Naive thymus-derived CD4-positive, alpha-beta T cell (primary cell): Measurements from ENCODE around the gene ASCC3. TPM values are rescaled to one million over a fixed set of nuclear protein-coding genes. Genes with fewer than 3 reads are reported as not detected.

Source experiments
- ATAC-seq: fragments of 150-1000 bp; cut with Tn5 transposase; 2 replicates; pipeline ENCODE4 v1.10.0; 2021; ENCODE audit warnings: mild to moderate bottlenecking, moderate library complexity
- CTCF ChIA-PET: fragments of 350-600 bp; sonication (Branson Sonifier 250); formaldehyde crosslinking; loops from one replicate; lab custom pipeline; 2021; ENCODE audit warnings: antibody characterized with exemption; lab: Charles Lee
- POLR2A ChIA-PET: fragments of 350-600 bp; sonication (Branson Sonifier 250); formaldehyde crosslinking; loops from one replicate; lab custom pipeline; 2021; ENCODE audit warnings: antibody characterized with exemption, inconsistent platforms; lab: Charles Lee
- DNase-seq, 9 donors: peaks; one replicate each; pipeline versions ENCODE4 v3.0.0 to v3.0.0-alpha.2; 2020 to 2022; ENCODE audit warnings: mixed read lengths in 1 of 9
- H3K27ac ChIP-seq: one replicate; pipeline ENCODE4 v1.7.0; 2013; ENCODE audit warnings: mild to moderate bottlenecking, low read depth, low read length, moderate library complexity
- H3K27me3 ChIP-seq, 2 donors: one replicate each; pipeline ENCODE4 v1.7.0; 2013; ENCODE audit warnings: low read length in 2 of 2, mild to moderate bottlenecking in 2 of 2, moderate library complexity in 2 of 2; ENCODE audit not compliant: control insufficient read depth in 2 of 2, insufficient read depth in 2 of 2
- H3K36me3 ChIP-seq, 3 experiments: 1 replicate in 2 of 3; 2 replicates in 1 of 3; pipeline ENCODE4 v1.7.0; 2013; ENCODE audit warnings: low read length in 3 of 3, mild to moderate bottlenecking in 3 of 3, moderate library complexity in 1 of 3; ENCODE audit not compliant: insufficient read depth in 3 of 3, control insufficient read depth in 2 of 3
- H3K4me1 ChIP-seq, 2 donors: one replicate each; pipeline ENCODE4 v1.7.0; 2013; ENCODE audit warnings: low read length in 2 of 2, mild to moderate bottlenecking in 2 of 2, moderate library complexity in 1 of 2; ENCODE audit not compliant: control insufficient read depth in 2 of 2, insufficient read depth in 2 of 2
- H3K4me3 ChIP-seq: 2 replicates; pipeline ENCODE4 v1.7.0; 2013; ENCODE audit warnings: mild to moderate bottlenecking, low read length
- H3K9me3 ChIP-seq, 3 experiments: 1 replicate in 2 of 3; 2 replicates in 1 of 3; pipeline ENCODE4 v1.7.0; 2013; ENCODE audit warnings: low read length in 3 of 3; ENCODE audit not compliant: control insufficient read depth in 2 of 3
- H3K27ac Mint-ChIP-seq, 9 donors: one replicate each; pipeline ENCODE4 v1.8.0; 2020 to 2022; ENCODE audit warnings: mixed read lengths in 9 of 9, mild to moderate bottlenecking in 8 of 9, moderate library complexity in 5 of 9, inconsistent platforms in 2 of 9
- H3K27me3 Mint-ChIP-seq, 5 donors: one replicate each; pipeline ENCODE4 v1.8.0; 2021 to 2022; ENCODE audit warnings: mixed read lengths in 5 of 5, mild to moderate bottlenecking in 1 of 5
- H3K36me3 Mint-ChIP-seq, 5 donors: one replicate each; pipeline ENCODE4 v1.8.0; 2020 to 2022; ENCODE audit warnings: mixed read lengths in 5 of 5, mild to moderate bottlenecking in 3 of 5, inconsistent platforms in 1 of 5
- H3K4me1 Mint-ChIP-seq, 7 donors: one replicate each; pipeline ENCODE4 v1.8.0; 2020 to 2022; ENCODE audit warnings: mixed read lengths in 7 of 7, mild to moderate bottlenecking in 3 of 7, inconsistent platforms in 1 of 7
- H3K4me3 Mint-ChIP-seq, 10 donors: one replicate each; pipeline ENCODE4 v1.8.0; 2020 to 2022; ENCODE audit warnings: mild to moderate bottlenecking in 10 of 10, mixed read lengths in 10 of 10, moderate library complexity in 6 of 10, inconsistent platforms in 2 of 10
- H3K9me3 Mint-ChIP-seq, 11 donors: one replicate each; pipeline ENCODE4 v1.8.0; 2020 to 2022; ENCODE audit warnings: mixed read lengths in 11 of 11, mild to moderate bottlenecking in 4 of 11, inconsistent platforms in 1 of 11, moderate library complexity in 1 of 11
- intact Hi-C, 2 donors: fragments of 100-400 bp; cut with micrococcal nuclease; formaldehyde crosslinking; loops; one replicate each; pipeline ENCODE4 v1.15.1; 2023
- polyA plus RNA-seq, 2 donors: library from polyadenylated mRNA; unstranded; fragments of 300-500 nt; fragmentation: Illumina TruSeq; gene quantifications; one replicate each; pipeline ENCODE4 v1.2.3, GENCODE V29; 2021
- total RNA-seq, 6 experiments: library from RNA in 5 of 6; stranded (reverse) in 5 of 6; gene quantifications; 1 replicate in 5 of 6; 2 replicates in 1 of 6; pipeline ENCODE4 v1.2.3 and lab custom pipeline; 2021 to 2026

Gene ASCC3
- total and polyA plus RNA-seq, 7 experiments from 2014 or later: 19.6 to 73.8 (median 41.6) TPM

- CTCF ChIA-PET: no interaction called here
- no peaks in the 10 kb centered on the region for H3K27me3 ChIP-seq
- no peaks in the 10 kb centered on the region for H3K9me3 ChIP-seq
- ATAC-seq: no peak
- H3K4me1 ChIP-seq: no peaks in the 10 kb centered on the region
- no peak overlapping the region for H3K4me3 Mint-ChIP-seq
- DNase-seq: no peak
- peaks cover 4 to 35% (median 33%) of the 10 kb centered on the region in 5 donors for H3K36me3 Mint-ChIP-seq
- no peak overlapping the region for H3K4me3 ChIP-seq
- peaks cover 0 to 3% (median 0%) of the 10 kb centered on the region in 7 donors for H3K4me1 Mint-ChIP-seq
- no peak overlapping the region for H3K27ac Mint-ChIP-seq
- H3K27ac ChIP-seq: no peak overlapping the region
- no peaks in the 10 kb centered on the region for H3K27me3 Mint-ChIP-seq
- POLR2A ChIA-PET: no interaction called here
- H3K36me3 ChIP-seq: no peaks in the 10 kb centered on the region
- intact Hi-C loops: no loop called here
- no peaks in the 10 kb centered on the region for H3K9me3 Mint-ChIP-seq
Observed at GRCh38 chr6:100712997-100713396, 168.1 kb downstream of the ASCC3 start.

GRCh38 chr6:100706491-100706890 lies 174.6 kb downstream of the ASCC3 start:
- POLR2A ChIA-PET: no interaction called here
- Mint-ChIP-seq H3K27ac (no peak overlapping the region), H3K27me3 (no peaks in the 10 kb centered on the region), H3K4me1 (peaks cover 0 to 4% (median 0%) of the 10 kb centered on the region in 7 donors), H3K9me3 (peaks cover 6 to 10% (median 9%) of the 10 kb centered on the region in 11 donors), H3K4me3 (no peak overlapping the region), H3K36me3 (peaks cover 17 to 47% (median 44%) of the 10 kb centered on the region in 5 donors)
- H3K4me3 ChIP-seq: no peak overlapping the region
- intact Hi-C loops: no loop called here
- CTCF ChIA-PET: no interaction called here
- peaks cover 0 to 9% (median 0%) of the 10 kb centered on the region in 3 experiments for H3K36me3 ChIP-seq
- H3K4me1 ChIP-seq: no peaks in the 10 kb centered on the region
- DNase-seq (no peak), ATAC-seq (no peak)
- H3K27ac ChIP-seq: no peak overlapping the region
- H3K27me3 ChIP-seq: no peaks in the 10 kb centered on the region
- no peaks in the 10 kb centered on the region for H3K9me3 ChIP-seq

GRCh38 chr6:100704961-100705360 lies 176.2 kb downstream of the ASCC3 start:
- peaks cover 0 to 4% (median 0%) of the 10 kb centered on the region in 7 donors for H3K4me1 Mint-ChIP-seq
- Histone ChIP-seq H3K27me3 (no peaks in the 10 kb centered on the region), H3K4me1 (no peaks in the 10 kb centered on the region), H3K36me3 (peaks cover 0 to 13% (median 0%) of the 10 kb centered on the region in 3 experiments), H3K27ac (no peak overlapping the region), H3K4me3 (no peak overlapping the region), H3K9me3 (peaks cover 0 to 1% (median 0%) of the 10 kb centered on the region in 3 experiments)
- H3K27ac Mint-ChIP-seq: no peak overlapping the region
- POLR2A ChIA-PET: no interaction called here
- peaks cover 21 to 61% (median 52%) of the 10 kb centered on the region in 5 donors for H3K36me3 Mint-ChIP-seq
- CTCF ChIA-PET: no interaction called here
- ATAC-seq: no peak
- no peak for DNase-seq
- intact Hi-C loops: no loop called here
- H3K27me3 Mint-ChIP-seq: no peaks in the 10 kb centered on the region
- peaks cover 9 to 20% (median 13%) of the 10 kb centered on the region in 11 donors for H3K9me3 Mint-ChIP-seq
- no peak overlapping the region for H3K4me3 Mint-ChIP-seq

- Mint-ChIP-seq H3K4me3 (no peak overlapping the region), H3K36me3 (peaks cover 25 to 71% (median 51%) of the 10 kb centered on the region in 5 donors), H3K27me3 (no peaks in the 10 kb centered on the region), H3K27ac (no peak overlapping the region), H3K9me3 (peaks cover 9 to 28% (median 16%) of the 10 kb centered on the region in 11 donors), H3K4me1 (peaks cover 0 to 7% (median 0%) of the 10 kb centered on the region in 7 donors)
- no peak overlapping the region for H3K4me3 ChIP-seq
- ChIA-PET CTCF (no interaction called here), POLR2A (no interaction called here)
- ATAC-seq: no peak
- H3K9me3 ChIP-seq: peaks cover 0 to 3% (median 0%) of the 10 kb centered on the region in 3 experiments
- no peaks in the 10 kb centered on the region for H3K27me3 ChIP-seq
- H3K36me3 ChIP-seq: peaks cover 0 to 13% (median 0%) of the 10 kb centered on the region in 3 experiments
- intact Hi-C loops: no loop called here
- H3K4me1 ChIP-seq: no peaks in the 10 kb centered on the region
- no peak overlapping the region for H3K27ac ChIP-seq
- DNase-seq: no peak
Observed at GRCh38 chr6:100701728-100702127, 179.4 kb downstream of the ASCC3 start.

- Histone ChIP-seq H3K4me1 (no peaks in the 10 kb centered on the region), H3K36me3 (peaks cover 0 to 13% (median 0%) of the 10 kb centered on the region in 3 experiments), H3K4me3 (no peak overlapping the region), H3K27ac (no peak overlapping the region), H3K27me3 (no peaks in the 10 kb centered on the region), H3K9me3 (peaks cover 0 to 3% (median 0%) of the 10 kb centered on the region in 3 experiments)
- Mint-ChIP-seq H3K4me3 (no peak overlapping the region), H3K4me1 (peaks cover 0 to 7% (median 0%) of the 10 kb centered on the region in 7 donors), H3K36me3 (peaks cover 25 to 59% (median 42%) of the 10 kb centered on the region in 5 donors), H3K9me3 (peaks cover 9 to 28% (median 16%) of the 10 kb centered on the region in 11 donors), H3K27me3 (no peaks in the 10 kb centered on the region), H3K27ac (no peak overlapping the region)
- POLR2A ChIA-PET: no interaction called here
- ATAC-seq: no peak
- CTCF ChIA-PET: no interaction called here
- intact Hi-C loops: no loop called here
- no peak for DNase-seq
Observed at GRCh38 chr6:100700009-100700408, 181.1 kb downstream of the ASCC3 start.

GRCh38 chr6:100695445-100695844 lies 185.7 kb downstream of the ASCC3 start:
- no peaks in the 10 kb centered on the region for H3K27me3 Mint-ChIP-seq
- Histone ChIP-seq H3K4me3 (no peak overlapping the region), H3K27ac (no peak overlapping the region), H3K9me3 (peaks cover 0 to 3% (median 0%) of the 10 kb centered on the region in 3 experiments), H3K27me3 (no peaks in the 10 kb centered on the region), H3K36me3 (no peaks in the 10 kb centered on the region), H3K4me1 (no peaks in the 10 kb centered on the region)
- no peak for DNase-seq
- H3K4me3 Mint-ChIP-seq: no peak overlapping the region
- no peak overlapping the region for H3K27ac Mint-ChIP-seq
- intact Hi-C loops: no loop called here
- H3K36me3 Mint-ChIP-seq: peaks cover 8 to 24% (median 20%) of the 10 kb centered on the region in 5 donors
- ATAC-seq: no peak
- ChIA-PET CTCF (no interaction called here), POLR2A (no interaction called here)
- peaks cover 0 to 7% (median 0%) of the 10 kb centered on the region in 7 donors for H3K4me1 Mint-ChIP-seq
- H3K9me3 Mint-ChIP-seq: peaks cover 0 to 9% (median 6%) of the 10 kb centered on the region in 11 donors

- Histone ChIP-seq H3K4me1 (no peaks in the 10 kb centered on the region), H3K4me3 (no peak overlapping the region), H3K27ac (no peak overlapping the region), H3K36me3 (no peaks in the 10 kb centered on the region), H3K9me3 (no peaks in the 10 kb centered on the region), H3K27me3 (no peaks in the 10 kb centered on the region)
- no peak overlapping the region for H3K4me3 Mint-ChIP-seq
- no peaks in the 10 kb centered on the region for H3K9me3 Mint-ChIP-seq
- intact Hi-C loops: no loop called here
- ChIA-PET CTCF (no interaction called here), POLR2A (no interaction called here)
- H3K27me3 Mint-ChIP-seq: no peaks in the 10 kb centered on the region
- DNase-seq (no peak), ATAC-seq (no peak)
- H3K4me1 Mint-ChIP-seq: no peaks in the 10 kb centered on the region
- peaks cover 0 to 9% (median 8%) of the 10 kb centered on the region in 5 donors for H3K36me3 Mint-ChIP-seq
- H3K27ac Mint-ChIP-seq: no peak overlapping the region
Observed at GRCh38 chr6:100693249-100693927, 187.7 kb downstream of the ASCC3 start.
